Measurements from ENCODE around the gene CYP3A5.
"Not testable (repeated sequence)": the region's sequence is repeated elsewhere in the genome, so short reads cannot be mapped to it uniquely, and the experiment has no call there.

The CYP3A5 gene

GRCh38 chr7:99679400-99680191 is at the start of gene CYP3A5:
Gene CYP3A5, minus strand, starts transcription at chr7:99679996. Its CDS starts 100 bp downstream, at chr7:99679896.
- no peak for DNase-seq (ENCODE audit: low read depth in 2 of 3, low spot score in 2 of 3)

GRCh38 chr7:99728615-99729014 is 48.8 kb upstream of the CYP3A5 start:
- DNase-seq (ENCODE audit: low read depth in 2 of 3, low spot score in 2 of 3) = no peak

- DNase-seq (ENCODE audit: low read depth in 2 of 3, low spot score in 2 of 3) = not testable (repeated sequence)
Observed at GRCh38 chr7:99723201-99723600, 43.4 kb upstream of the CYP3A5 start.

GRCh38 chr7:99720800-99721595 is 41.2 kb upstream of the CYP3A5 start:
- DNase-seq (ENCODE audit: low read depth in 2 of 3, low spot score in 2 of 3) = no peak

GRCh38 chr7:99719996-99720769 is 40.4 kb upstream of the CYP3A5 start:
- DNase-seq (ENCODE audit: low read depth in 2 of 3, low spot score in 2 of 3) = no peak

- no peak for DNase-seq (ENCODE audit: low read depth in 2 of 3, low spot score in 2 of 3)
Observed at GRCh38 chr7:99713995-99714570, 34.3 kb upstream of the CYP3A5 start.

GRCh38 chr7:99709838-99710578 is 30.2 kb upstream of the CYP3A5 start:
- no peak for DNase-seq (ENCODE audit: low read depth in 2 of 3, low spot score in 2 of 3)

GRCh38 chr7:99709260-99709659 is 29.5 kb upstream of the CYP3A5 start:
- DNase-seq (ENCODE audit: low read depth in 2 of 3, low spot score in 2 of 3) = no peak

- DNase-seq (ENCODE audit: low read depth in 2 of 3, low spot score in 2 of 3) = no peak
Observed at GRCh38 chr7:99707096-99707495, 27.3 kb upstream of the CYP3A5 start.

GRCh38 chr7:99699946-99700345 is 20.1 kb upstream of the CYP3A5 start:
- DNase-seq (ENCODE audit: low read depth in 2 of 3, low spot score in 2 of 3) = no peak

- not testable (repeated sequence) for DNase-seq (ENCODE audit: low read depth in 2 of 3, low spot score in 2 of 3)
Observed at GRCh38 chr7:99698867-99699730, 19.3 kb upstream of the CYP3A5 start.

GRCh38 chr7:99694912-99695304 is 15.1 kb upstream of the CYP3A5 start:
- no peak for DNase-seq (ENCODE audit: low read depth in 2 of 3, low spot score in 2 of 3)

- no peak for DNase-seq (ENCODE audit: low read depth in 2 of 3, low spot score in 2 of 3)
Observed at GRCh38 chr7:99694201-99694911, 14.6 kb upstream of the CYP3A5 start.

- DNase-seq (ENCODE audit: low read depth in 2 of 3, low spot score in 2 of 3) = no peak
Observed at GRCh38 chr7:99693427-99694200, 13.8 kb upstream of the CYP3A5 start.

- DNase-seq (ENCODE audit: low read depth in 2 of 3, low spot score in 2 of 3) = no peak
Observed at GRCh38 chr7:99693100-99693426, 13.3 kb upstream of the CYP3A5 start.

GRCh38 chr7:99692563-99692962 is 12.8 kb upstream of the CYP3A5 start:
- DNase-seq (ENCODE audit: low read depth in 2 of 3, low spot score in 2 of 3) = not testable (repeated sequence)

- not testable (repeated sequence) for DNase-seq (ENCODE audit: low read depth in 2 of 3, low spot score in 2 of 3)
Observed at GRCh38 chr7:99691658-99692057, 11.9 kb upstream of the CYP3A5 start.

- DNase-seq (ENCODE audit: low read depth in 2 of 3, low spot score in 2 of 3) = not testable (repeated sequence)
Observed at GRCh38 chr7:99690918-99691317, 11.1 kb upstream of the CYP3A5 start.

Data from activated CD8-positive, alpha-beta memory T cell treated with anti-CD3 and anti-CD28 coated beads for 48 hours (primary cell).